ENCODE measurements around the gene EIF4E1B.
A peak's percentile ranks its signal among the peaks of the same experiment; 100 is the strongest.

Gene EIF4E1B

DNA sequence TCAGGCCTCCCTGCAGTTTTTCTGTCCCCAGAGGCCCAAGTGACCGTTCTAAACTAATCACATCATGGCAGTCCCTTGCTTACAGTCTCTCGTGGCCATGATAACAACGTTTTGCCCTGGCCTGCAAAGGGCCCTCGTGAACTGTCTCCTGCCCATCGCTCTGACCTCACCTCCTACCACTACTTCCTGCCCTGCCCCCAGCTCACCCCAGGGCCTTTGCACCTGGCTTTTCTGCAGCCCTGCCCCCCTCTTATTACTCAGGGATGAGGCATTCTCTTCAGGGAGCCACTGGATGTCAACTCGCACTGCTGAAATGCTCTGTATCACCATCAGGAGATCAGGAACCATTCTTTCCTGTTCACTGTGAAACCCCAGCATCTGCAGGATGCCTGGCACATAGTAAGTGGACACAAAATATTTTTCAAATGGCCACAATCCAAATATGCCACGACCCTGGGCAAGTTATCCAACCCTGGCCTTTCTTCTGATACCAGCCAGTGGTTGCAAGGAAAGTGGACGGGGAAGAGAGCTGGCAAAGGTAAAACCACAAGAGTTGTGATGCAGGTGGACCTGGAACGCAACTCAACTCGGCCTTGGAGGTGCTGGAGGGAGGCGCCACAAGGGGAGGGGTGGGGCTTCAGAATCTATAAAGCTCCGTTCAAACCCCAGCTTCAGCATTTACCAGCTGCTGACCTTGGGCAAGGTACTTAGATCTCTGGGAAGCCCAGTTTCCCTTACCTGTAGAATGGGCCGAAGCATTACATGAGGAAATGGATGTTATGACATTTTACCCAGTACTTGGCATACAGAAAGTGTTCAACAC is 1.9 kb upstream of the EIF4E1B start:
- DNase-seq = no peak

DNA sequence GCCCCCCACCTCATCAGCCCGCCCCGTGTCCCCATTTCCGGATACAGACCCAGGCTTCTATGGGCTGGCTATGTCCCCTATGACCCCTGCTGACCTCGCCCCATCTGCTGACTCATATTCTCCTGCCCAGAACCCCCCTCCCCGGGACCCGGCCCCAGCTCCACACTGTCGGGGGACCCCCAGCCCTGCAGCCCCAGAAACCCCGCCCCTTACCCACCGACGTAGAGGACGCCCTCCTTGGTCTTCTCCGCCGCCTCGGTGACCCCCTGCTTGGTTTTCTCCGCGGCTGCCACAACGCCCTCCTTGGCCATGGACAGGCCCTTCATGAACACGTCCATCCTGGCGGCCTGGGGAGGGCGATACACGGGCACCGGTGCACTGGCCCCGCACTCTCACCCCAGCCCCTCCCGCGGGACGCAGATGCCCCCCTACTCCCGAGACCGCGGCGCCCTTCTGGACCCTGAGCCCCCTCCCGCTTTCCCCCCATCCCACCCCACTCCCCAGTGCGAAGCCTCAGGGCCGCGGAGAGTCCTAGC is 1.1 kb upstream of the EIF4E1B start:
- no peak for DNase-seq

DNA sequence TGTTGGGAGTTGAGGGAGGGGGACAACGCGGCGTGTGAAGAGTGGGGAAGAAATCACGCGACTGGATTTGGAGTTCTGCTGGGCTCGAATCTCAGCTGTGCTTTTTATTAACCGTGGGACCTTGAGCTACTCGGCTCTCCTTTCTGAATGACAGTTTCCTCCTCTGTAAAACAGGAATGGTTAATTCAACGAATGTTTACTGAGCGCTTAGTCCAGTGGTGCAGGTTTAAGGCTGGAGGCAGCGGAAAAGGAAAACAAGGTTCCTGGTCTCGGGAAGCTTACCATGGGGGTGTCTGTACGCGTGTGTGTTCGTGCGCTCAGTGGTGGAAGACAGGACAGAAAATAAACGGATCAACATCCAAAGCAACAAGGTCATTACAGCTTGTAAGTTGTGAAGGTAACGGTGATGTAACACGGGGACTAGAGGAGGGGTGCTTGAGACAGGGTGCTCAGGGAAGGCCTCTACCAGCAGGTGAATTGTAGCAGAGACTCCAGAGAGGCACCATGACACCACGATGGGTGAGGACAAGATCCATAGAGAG is 277 bp downstream of the EIF4E1B start:
- DNase-seq = no peak

DNA sequence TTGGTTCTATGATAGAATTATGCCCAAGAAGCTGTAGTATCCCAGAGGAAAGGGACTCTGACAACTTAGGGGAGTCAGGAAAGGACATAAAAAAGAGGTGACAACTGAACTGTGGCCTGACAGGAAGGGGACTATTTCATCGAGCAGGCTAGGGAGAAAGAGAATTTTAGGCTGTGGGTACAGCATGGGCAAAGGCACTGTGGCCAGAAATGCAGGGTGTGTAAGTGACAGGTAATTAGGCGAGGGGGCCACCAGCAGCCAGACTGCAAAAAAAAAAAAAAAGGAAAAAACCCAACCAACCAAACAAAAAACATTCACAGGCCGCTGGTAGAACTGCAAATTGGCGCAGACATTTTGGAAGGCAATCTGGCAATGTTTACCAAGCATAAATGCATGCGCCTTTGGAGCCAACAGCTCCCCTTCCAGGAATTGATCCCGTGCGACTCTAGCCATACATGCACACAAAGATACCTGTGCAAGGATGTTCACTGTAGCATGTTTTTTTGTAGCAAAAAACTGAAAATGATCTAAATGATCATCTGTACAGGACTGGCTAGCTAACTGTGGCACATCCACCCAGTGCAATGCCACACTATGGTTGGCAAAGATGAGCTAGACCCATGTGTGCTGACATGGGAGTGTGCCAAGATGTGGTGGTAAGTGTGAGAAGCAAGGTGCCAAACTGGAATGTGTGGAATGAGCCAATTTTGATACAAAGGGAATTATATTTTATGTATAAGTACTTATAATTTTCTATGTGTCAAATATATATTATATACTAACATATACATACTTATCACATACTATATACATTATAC is 1.1 kb downstream of the EIF4E1B start:
- no peak for DNase-seq

DNA sequence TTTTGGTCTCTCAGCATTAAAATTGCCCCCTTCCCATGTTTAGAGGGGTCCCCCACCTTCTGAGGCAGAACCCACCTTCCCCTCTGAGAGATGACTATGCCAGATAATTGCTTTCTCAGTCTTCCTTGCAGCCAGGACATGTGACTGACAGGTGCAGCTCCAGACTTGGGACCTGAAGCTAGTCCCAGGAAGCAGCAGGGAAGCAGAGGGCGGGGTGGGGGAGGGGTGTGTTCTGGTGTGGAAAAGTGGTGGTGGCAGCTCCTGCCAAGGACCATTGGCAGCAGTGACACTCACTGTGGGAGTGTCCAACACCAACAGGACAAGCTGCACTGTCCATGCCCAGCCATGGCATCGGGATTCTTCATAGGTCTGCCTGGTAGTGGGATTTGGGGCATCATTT is 2.3 kb downstream of the EIF4E1B start:
- DNase-seq = no peak

DNA sequence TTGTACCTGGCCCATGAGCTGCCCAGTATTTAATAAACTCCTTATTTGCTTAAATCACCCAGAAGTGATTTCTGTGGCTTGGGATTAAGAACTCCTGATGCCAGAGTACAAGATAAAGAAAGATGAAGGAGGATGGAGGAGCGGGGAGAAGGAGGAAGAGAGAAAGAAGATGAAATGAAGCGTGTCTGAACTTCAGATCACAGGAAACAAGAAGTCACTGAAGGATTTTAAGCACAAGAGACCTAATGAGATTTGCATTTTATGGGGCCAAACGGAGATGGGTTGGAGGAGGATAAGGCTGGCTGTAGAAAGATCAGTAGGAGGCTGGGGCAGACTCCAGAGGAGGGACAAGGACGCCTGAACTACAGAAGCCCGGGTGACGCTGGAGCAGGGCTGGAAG is 3.1 kb downstream of the EIF4E1B start:
- no peak for DNase-seq

DNA sequence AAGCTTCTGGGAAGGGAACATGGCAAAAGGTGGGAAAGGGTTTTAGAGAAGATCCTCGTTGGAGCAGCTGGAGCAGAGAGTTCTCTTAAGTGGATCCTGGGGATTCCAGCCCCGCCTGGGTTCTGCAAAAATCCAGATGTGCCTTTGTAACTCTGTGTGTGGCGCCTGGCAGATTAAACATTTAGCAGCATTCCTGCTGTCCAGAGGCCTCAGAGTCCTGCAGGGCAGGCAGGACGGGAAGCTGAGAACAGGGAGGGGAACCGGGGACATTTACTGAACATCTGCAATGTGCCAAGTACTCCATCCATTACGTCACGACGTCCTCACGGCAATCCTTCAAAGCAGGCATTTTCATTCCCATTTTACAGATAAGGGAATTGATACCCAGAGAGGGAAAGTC is 6.0 kb downstream of the EIF4E1B start:
- DNase-seq = no peak

DNA sequence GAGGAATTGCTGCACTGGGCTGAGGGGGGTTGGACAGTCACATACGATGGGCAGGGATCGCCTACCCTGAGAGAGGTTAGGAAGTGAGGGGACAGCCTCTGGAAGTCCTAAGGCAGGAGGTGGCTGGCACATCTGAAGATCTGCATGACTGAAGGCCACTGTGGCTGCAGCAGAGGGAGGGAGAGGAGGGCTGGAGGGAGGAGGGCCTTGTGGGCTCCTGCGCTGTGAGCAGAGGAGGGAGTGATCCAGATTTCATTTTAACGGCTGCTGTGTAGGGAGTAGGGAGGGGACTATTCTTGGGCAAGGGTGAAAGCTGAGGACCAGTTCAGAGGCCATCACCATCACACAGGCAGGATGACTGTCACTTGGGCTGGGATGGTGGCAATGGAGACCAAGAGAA is 7.1 kb downstream of the EIF4E1B start:
- DNase-seq = no peak

DNA sequence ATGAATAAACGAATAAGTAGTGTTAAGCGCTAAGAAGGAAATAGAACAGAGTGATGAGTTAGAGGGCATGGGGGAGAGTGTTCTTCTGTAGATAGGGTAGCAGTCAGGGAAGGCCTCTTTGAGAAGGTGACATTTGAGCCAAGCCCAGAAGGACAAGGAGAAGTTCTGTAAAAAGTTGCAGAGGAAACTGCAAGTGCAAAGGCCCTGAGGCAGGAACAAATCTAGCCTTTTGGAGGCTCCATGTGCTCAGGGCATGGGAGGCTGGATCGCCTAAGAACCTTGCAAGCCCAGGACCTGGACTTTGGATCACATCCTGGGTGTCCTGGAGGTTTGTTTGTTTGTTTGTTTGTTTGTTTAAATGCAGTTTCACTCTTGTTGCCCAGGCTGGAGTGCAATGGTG is 8.0 kb downstream of the EIF4E1B start:
- no peak for DNase-seq

DNA sequence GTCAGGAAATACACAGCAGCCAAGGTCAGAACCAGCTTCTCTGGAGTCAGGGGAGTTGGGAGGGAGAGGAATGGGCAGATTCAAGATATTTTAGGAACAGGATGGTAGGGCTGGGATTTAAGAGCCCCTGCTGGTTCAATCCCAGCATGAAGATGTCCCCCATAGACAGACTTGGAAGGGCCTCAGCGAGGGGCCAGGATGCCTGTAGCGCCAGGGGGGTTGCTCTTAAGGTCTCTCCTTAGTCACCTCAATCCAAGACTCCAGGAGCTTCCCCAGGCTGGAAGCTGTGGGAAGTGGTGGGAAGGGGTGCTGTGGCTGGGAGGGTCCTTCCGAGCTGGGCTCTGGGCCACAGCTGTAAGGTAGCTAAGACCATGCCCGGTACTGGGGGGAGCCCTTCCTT is 8.7 kb downstream of the EIF4E1B start:
- no peak for DNase-seq

DNA sequence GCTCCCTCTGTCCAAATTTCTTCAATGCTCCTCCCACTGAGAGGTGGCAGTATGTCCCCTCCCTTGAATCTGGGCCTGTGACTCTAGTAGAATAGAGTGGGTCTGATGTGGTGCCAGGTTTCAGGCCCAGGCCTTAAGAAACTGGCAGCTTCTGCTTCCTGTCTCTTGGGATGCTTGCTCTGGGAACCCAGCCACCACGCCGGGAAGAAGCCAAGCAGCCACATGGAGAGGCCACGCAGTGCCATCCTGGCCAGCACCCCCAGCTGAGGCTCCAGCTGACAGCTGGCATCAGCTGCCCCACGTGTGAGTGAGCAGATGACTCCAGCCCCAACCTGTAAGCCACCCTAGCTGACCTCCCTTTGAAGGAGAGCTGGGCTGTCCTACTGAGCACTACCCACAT is 9.5 kb downstream of the EIF4E1B start:
- DNase-seq = no peak

DNA sequence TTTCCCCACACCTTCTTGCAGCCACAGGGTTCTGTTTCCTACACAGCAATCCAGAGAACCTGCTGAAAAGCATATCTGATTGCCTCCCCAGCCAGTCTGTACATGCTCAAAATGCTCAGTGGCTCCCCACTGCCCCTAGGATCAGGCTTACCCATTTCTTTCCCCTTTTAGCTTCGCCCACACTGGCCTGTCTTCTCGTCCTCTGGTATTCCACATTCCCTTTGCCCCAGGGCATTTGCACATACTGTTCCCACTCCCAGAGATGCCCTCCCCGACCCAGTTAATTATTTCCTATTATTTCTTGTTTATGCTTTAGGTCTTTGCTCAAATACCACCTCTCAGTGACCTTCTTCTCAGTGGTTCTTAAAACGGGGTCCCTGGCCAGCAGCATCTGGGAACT is 10.1 kb downstream of the EIF4E1B start:
- DNase-seq = no peak

DNA sequence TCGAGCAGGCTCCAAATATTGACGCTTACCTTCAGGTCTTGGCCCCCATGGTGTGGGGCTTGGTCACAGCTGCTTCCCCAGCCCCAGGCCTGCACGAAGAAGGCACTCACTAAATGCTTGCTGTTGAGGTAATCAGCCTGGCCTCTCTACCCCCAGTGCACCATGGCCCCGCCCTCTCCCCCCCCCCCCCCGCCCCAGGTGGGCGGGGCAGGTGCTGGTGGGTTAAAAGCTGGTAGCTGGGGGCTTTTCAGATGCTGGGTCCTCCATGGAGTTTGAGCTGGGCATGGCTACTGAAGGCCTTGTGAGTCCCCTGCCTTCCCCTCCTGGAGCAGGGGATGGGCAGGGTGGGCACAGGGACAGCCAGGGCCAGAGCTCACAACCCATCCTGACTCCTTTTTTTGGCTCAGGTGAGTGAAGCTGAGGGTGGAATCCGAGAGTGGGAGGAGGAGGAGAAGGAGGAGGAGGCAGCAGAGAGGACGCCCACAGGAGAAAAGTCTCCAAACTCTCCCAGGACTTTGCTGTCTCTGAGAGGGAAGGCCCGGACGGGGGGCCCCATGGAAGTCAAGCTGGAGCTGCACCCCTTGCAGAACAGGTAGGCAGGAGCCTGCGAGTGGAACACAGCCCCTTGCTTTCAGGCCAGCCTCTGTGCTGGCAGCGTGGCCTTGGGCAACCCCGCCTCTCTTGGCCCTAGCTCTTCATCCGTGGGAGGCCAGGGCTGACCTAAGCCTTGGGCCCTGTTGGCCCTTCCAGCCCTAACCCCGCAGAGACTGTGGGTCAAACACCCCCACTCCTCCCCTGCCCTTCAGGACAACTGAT is 12.4 kb downstream of the EIF4E1B start:
- DNase-seq = no peak

DNA sequence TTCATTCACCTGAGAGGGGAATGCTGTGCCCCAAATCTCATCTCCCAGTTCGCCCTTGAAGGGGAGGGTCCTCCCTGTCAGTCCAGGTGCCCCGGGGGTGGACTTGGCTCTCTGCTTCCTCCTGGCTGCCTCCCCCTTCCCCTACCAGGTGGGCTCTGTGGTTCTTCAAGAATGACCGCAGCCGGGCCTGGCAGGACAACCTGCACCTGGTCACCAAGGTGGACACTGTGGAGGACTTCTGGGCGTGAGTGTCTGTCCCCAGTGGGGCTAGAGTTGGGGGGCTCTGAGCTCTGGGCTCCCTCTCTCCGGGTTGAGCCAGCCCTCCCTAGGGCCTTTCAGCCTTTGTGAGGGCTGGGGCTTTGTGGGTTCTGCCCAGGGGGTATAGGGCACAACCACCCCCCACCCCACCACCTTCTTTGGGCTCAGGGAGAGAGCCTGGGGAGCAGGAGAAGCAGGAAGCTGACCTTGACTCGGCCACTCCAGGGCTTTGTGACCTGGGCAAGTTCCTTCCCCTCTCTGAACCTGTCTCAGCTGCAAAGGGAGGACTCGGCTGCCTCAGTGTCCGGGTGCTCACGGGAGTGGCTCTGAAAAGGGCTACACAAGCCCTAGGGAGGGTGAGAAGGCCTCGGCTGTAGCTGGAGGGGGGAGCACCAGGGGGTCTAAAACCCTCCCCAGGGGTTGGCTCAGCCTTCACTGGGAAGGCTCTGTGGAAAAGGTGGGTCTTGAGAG is 13.2 kb downstream of the EIF4E1B start:
- DNase-seq = no peak

DNA sequence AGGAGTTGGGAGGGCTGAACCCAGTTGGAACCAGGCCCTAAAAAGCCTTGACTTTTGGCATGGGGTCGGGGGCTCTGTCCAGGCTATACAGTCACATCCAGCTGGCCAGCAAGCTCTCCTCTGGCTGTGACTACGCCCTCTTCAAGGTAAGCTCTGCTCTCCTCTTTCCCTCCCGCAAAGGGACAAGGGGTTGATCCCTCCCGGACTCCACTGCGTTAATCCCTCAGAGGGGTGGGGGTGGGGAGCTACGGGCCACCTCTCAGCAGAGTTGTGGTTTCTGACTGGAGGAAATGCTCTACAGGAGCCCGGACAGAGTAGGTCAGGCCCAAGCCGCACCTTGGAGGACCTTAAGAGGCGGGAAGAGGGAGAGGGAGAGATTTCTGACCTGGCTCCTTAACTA is 13.8 kb downstream of the EIF4E1B start:
- DNase-seq = no peak

DNA sequence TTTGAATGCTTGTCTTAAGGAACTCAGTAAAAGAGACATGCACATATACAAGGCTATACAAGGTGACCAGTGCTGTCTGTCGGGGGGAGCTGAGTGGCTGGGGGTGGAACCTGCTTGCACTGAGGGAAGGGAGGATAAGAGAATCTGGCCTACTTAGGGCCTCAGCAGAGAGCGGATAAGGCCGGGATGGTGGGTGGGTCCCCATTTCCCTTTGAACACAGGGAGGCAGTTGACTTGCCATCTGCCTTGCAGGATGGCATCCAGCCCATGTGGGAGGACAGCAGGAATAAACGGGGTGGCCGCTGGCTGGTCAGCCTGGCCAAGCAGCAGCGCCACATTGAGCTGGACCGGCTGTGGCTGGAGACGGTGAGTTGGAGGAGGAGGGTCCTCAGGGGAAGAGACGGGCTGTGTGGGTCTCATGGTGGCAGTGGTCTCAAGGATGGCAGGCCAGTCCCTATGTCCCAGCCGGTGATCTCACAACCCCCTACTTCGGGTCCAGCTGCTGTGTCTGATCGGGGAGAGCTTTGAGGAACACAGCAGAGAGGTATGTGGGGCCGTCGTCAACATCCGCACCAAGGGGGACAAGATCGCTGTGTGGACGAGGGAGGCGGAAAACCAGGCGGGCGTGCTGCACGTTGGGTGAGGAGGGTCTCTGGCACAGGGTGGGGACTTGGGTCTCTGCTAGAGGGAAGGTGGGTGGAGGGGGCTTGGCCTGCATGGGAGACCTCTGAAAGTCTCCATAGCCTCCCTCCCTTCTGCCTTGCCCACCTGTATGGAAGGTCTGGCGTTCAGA is 14.6 kb downstream of the EIF4E1B start:
- no peak for DNase-seq

DNA sequence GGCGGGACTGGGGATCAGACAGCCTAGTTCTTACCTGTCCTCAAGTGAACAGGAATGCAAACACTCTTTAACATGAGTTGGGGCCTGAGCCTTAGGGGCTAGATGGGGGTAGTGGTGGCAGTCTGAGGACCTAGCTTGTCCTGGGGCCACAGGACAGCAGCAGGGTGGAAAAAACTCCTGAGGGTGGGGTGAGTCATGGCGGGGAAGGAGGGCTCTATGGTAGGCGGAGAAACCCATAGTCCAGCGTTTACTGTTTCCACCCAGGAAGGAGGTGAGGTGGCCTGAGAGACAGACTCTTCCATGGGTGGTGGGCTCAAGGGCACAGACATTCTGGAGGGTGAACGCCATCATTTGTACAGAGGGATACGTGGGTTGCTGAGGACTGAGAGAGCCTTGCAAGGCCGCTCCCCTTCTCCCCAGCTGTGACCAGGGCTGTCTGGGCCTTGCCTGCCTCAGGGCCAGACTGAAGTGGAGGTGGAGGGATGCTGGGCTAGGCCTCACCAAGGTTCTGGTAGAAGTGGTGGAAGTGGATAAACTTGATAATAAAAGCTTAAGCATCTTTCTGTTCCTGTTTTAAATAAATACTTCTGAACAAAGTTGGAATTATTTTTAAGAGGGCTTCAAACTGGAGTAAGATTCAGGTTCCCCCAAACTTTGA is 15.7 kb downstream of the EIF4E1B start:
- no peak for DNase-seq

DNA sequence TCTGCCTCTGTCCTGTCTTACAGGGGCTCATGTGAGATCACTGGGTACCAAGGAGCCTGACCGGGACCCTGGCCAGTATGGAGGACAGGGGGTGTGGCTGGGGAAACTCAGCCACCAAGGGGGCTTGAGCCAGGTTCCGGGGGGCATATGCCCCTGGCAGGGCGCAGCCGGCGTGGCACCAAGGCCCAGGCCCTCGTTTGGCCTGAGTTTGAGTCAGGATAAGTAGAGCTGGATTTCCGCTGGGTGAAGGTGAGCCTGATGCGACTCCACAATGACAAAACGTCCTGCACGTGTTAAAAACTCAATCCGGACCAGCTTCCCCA is 16.2 kb downstream of the EIF4E1B start:
- DNase-seq = no peak

DNA sequence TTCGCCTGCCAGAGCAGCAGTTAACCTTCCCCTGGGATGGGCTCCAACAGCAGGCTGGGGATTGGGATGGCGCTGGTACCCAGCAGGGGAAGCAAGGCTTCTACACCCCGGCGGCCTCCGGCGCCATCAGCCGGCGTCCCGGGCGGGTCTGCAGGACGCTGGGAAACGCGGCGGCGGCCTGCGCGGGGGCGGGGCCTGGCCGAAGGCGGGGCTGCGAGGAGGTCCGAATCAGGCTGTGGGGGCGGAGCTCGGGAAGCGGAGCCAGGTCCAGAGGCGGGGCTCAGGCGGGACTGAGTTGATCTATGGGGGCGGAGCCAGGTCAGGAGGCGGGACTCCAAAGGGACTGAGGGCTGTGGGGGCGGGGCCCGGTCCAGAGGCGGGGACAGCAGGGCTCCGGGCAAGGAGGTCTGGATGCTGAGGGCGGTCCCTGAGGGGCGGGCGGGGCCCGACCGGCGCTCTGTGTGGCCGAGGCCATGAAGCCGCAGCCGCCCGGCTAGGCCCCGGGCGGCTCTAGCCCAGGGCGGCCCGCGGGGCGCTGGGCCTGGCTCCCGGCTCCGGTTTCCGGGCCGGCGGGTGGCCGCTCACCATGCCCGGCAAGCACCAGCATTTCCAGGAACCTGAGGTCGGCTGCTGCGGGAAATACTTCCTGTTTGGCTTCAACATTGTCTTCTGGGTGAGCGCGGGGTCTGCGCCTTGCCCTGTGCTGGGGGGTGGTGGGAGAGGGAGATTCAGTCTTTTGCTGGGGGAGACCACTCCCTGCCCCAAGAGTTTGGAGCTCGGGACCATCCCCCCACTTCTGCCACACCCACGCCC is 16.8 kb downstream of the EIF4E1B start, which contains the start of gene TSPAN17:
TSPAN17 (plus strand) TSS at position 455 of the 813 bp plus-strand sequence; CDS start at position 587, 132 bp downstream.
- peak; percentile 100 for DNase-seq
